ENCODE results near the gene ALOXE3. TPM values are rescaled to one million over a fixed set of nuclear protein-coding genes. Genes with fewer than 3 reads are reported as not detected.
A peak's percentile ranks its signal among the peaks of the same experiment; 100 is the strongest.

The ALOXE3 gene
- total RNA-seq, 2 donors from 2014 or later = not detected

- H3K9me3 ChIP-seq = no peaks in the 10 kb centered on the region
- TF ChIP-seq POLR2A (IDR thresholded peaks at IDR 0.05) (no peak), CTCF (IDR thresholded peaks at IDR 0.05) (no peak)
- no peak overlapping the region for H3K27ac ChIP-seq
- intact Hi-C loops (cut with DNase I) = no loop called here
- H3K4me1 ChIP-seq = peaks cover 20% of the 10 kb centered on the region
- no peaks in the 10 kb centered on the region for H3K36me3 ChIP-seq (replicated peaks in 1 of 2; ENCODE audit: insufficient read depth in 1 of 2, low read depth in 2 of 2)
- H3K4me3 ChIP-seq = no peak overlapping the region
- ATAC-seq (no peak), DNase-seq (no peak)
- 1 to 16% methylated on average over 16 to 28 of the region's 28 CpGs for WGBS, 2 donors
- peaks cover 4 to 40% of the 10 kb centered on the region in 2 donors for H3K27me3 ChIP-seq
Observed at GRCh38 chr17:8072341-8072728, 46.0 kb downstream of the ALOXE3 start.

GRCh38 chr17:8071496-8071895 is 46.8 kb downstream of the ALOXE3 start:
- peaks cover 4 to 36% of the 10 kb centered on the region in 2 donors for H3K27me3 ChIP-seq
- intact Hi-C loops (cut with DNase I) = no loop called here
- H3K4me1 ChIP-seq = peaks cover 20% of the 10 kb centered on the region
- no peaks in the 10 kb centered on the region for H3K9me3 ChIP-seq
- no peak for ATAC-seq
- no peak overlapping the region for H3K4me3 ChIP-seq
- 77 to 80% methylated on average over 6 to 12 of the region's 12 CpGs for WGBS, 2 donors
- H3K36me3 ChIP-seq (replicated peaks in 1 of 2; ENCODE audit: insufficient read depth in 1 of 2, low read depth in 2 of 2) = no peaks in the 10 kb centered on the region
- no peak for DNase-seq
- no peak for TF ChIP-seq POLR2A (IDR thresholded peaks at IDR 0.05)
- no peak for TF ChIP-seq CTCF (IDR thresholded peaks at IDR 0.05)
- H3K27ac ChIP-seq = no peak overlapping the region

GRCh38 chr17:8069587-8069860 is 48.8 kb downstream of the ALOXE3 start:
- WGBS, 2 donors = 77 to 81% methylated on average over 1 to 3 of the region's 3 CpGs
- ATAC-seq (no peak), DNase-seq (no peak)
- Histone ChIP-seq H3K9me3 (no peaks in the 10 kb centered on the region), H3K36me3 (replicated peaks in 1 of 2; ENCODE audit: insufficient read depth in 1 of 2, low read depth in 2 of 2) (no peaks in the 10 kb centered on the region), H3K27me3 (peaks cover 4 to 25% of the 10 kb centered on the region in 2 donors), H3K4me3 (no peak overlapping the region), H3K4me1 (peaks cover 20% of the 10 kb centered on the region), H3K27ac (no peak overlapping the region)
- intact Hi-C loops (cut with DNase I) = no loop called here
- TF ChIP-seq CTCF (IDR thresholded peaks at IDR 0.05) = no peak
- TF ChIP-seq POLR2A (IDR thresholded peaks at IDR 0.05) = no peak

- H3K27me3 ChIP-seq = peaks cover 4 to 22% of the 10 kb centered on the region in 2 donors
- TF ChIP-seq CTCF (IDR thresholded peaks at IDR 0.05) = no peak
- peaks cover 19% of the 10 kb centered on the region for H3K4me1 ChIP-seq
- no peaks in the 10 kb centered on the region for H3K9me3 ChIP-seq
- no peak overlapping the region for H3K27ac ChIP-seq
- 45 to 52% methylated on average over 9 of the region's 9 CpGs for WGBS, 2 donors
- no peak overlapping the region for H3K4me3 ChIP-seq
- DNase-seq (peak in 1 of 4 donors; percentile 51), ATAC-seq (no peak)
- H3K36me3 ChIP-seq (replicated peaks in 1 of 2; ENCODE audit: insufficient read depth in 1 of 2, low read depth in 2 of 2) = no peaks in the 10 kb centered on the region
- intact Hi-C loops (cut with DNase I) = no loop called here
Observed at GRCh38 chr17:8068736-8069586, 49.4 kb downstream of the ALOXE3 start.

- 56 to 78% methylated on average over 4 of the region's 4 CpGs for WGBS, 2 donors
- no peak overlapping the region for H3K4me3 ChIP-seq
- peaks cover 1 to 18% of the 10 kb centered on the region in 2 donors for H3K27me3 ChIP-seq
- no peaks in the 10 kb centered on the region for H3K9me3 ChIP-seq
- DNase-seq (no peak), ATAC-seq (no peak)
- TF ChIP-seq POLR2A (IDR thresholded peaks at IDR 0.05) = no peak
- TF ChIP-seq CTCF (IDR thresholded peaks at IDR 0.05) = no peak
- intact Hi-C loops (cut with DNase I) = no loop called here
- H3K36me3 ChIP-seq (replicated peaks in 1 of 2; ENCODE audit: insufficient read depth in 1 of 2, low read depth in 2 of 2) = no peaks in the 10 kb centered on the region
- peaks cover 7% of the 10 kb centered on the region for H3K4me1 ChIP-seq
- no peak overlapping the region for H3K27ac ChIP-seq
Observed at GRCh38 chr17:8067806-8068205, 50.5 kb downstream of the ALOXE3 start.

All from body of pancreas (tissue), 4 donors.